Mesenteric fat pad (tissue), 1 donor: Measurements from ENCODE around the gene PANX3. TPM values are rescaled to one million over a fixed set of nuclear protein-coding genes. Genes with fewer than 3 reads are reported as not detected.

ENCODE experiments used
- DNase-seq: peaks from one replicate; pipeline ENCODE4 v3.0.0-alpha.2; 2020; ENCODE audit warnings: low spot score
- total RNA-seq: library from RNA; stranded (reverse); fragmentation: NEBNext Ultra II Directional; extraction: Animal tissue kit (Norgen Biotek cat#: 25700); gene quantifications from one replicate; pipeline ENCODE4 v1.2.1, GENCODE V29; 2021
- donor health status: DM: yes; HTN: yes; CAD: no.

Gene PANX3
- total RNA-seq, 1 donor from 2014 or later = not detected

DNA sequence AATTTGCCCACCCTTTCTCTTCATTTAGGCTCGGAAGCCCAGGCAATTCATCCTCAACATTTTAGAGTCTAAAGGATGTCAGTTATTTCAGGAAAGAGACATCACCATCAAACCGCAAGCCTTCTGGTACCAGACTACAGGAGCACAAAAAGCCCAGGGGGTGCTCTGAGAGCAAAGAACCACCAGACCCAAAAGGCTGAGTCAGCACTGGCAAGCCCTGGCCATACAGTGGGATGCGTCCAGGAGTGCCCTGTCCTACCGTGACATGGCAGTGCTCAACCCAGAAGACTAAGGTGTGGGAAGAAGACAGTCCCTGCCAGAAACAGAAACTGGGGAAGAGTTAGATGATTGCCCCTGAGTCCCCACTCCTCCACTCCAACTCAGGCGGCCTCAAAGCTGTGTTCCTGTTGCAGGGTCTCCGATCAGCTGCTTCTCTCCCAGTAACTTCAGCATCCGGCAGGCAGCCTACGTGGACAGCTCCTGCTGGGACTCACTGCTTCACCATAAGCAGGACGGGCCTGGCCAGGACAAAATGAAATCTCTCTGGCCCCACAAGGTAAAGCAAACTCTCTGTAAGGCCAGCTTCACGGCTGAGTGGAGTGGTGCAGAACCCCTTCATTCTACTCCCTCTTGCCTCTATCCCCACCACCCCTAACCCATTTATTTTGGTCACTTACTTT, 1.5 kb downstream of the PANX3 start:
- DNase-seq = no peak

DNA sequence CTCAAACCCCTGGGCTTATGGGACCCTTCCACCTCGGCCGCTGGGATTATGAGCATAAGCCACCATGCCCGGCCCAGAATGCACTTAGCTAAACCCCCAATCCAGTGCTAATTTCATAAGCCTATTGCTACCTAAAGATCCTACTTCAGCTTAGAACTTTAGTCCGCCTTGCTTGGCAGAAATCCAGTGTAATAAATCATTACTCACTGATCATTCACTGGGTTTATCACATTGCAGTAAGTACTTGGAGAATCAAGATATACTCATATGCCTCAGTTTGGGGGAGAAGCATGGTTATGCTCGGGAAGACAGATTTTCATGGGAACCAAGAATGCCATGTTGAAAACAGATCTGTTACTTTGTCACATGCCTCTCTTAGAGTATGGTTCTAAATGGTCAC, 7.6 kb downstream of the PANX3 start:
- no peak for DNase-seq

DNA sequence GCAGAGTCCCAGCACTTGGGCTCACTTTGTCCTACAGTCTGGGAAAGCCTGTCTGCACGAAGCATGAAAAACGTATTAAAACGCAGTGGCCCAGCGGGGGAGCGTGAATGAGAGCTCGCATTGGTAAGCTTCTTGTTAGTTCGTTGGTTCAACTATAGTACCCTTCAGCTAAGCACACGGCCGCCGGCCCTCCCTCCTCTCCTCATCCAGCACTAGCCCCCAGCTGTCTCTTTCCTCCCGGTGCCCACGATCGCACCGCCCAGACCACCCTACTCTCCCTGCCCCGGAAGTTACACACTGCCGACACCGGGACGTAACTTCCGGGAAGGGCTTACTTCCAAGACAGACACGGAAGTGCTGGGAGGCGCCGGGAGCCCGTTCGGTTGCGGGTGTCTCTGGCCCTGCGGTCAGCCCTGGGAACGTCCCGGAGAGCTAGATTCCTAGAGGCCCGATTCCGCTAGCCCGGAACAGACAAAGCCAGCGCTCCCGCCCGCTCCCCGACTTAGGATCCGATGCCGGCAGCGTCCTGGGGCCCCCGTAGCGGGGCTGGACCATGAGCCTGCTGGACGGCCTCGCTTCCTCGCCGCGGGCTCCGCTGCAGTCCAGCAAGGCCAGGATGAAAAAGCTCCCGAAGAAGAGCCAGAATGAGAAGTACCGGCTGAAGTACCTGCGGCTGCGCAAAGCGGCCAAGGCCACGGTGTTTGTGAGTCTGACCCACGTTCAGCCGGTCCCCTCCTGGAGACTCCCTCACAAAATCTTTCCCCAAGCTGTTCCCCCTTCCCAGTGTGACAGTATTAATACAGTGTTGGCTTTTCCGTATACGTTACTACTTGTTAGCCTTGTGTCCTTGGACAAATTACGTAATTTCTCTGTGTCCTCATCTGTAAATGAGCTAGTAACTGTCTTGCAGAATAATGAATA, 11.6 kb downstream of the PANX3 start, which contains the start of gene TBRG1:
TBRG1 (plus strand) TSS at position 334 of the 921 bp plus-strand sequence; CDS start at position 554, 220 bp downstream.
- peak; percentile 94 for DNase-seq

DNA sequence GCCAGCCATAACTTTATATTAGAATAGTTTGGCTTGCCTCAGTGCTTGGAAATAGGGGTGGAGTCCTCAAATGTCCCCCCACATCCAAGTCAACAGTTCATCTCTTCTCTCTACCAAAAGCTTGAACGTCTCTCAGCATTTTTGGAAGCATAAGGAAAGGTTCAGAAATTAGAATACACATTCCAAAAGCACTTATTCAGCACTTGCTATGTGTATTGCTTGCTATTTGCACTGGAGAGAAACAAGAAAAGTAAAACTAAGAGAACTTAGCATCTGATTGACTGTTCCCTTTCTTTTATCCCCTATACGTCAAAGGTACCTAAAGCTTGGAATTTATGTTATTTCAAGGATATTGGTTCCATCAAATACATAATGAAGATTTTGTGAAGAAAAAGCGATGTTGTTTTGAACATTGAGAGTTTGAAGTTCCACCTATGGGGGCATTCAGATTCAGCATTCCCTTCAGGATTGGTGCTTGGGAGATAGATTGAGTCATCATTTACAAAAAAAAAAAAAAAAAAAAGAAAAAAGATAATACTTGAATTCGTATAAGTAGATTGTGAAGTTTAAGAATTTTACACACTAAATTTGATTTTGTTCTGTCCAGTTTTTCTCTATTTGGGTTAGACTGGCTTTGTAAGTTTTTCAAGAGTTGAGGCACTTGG, 12.8 kb downstream of the PANX3 start:
- no peak for DNase-seq

DNA sequence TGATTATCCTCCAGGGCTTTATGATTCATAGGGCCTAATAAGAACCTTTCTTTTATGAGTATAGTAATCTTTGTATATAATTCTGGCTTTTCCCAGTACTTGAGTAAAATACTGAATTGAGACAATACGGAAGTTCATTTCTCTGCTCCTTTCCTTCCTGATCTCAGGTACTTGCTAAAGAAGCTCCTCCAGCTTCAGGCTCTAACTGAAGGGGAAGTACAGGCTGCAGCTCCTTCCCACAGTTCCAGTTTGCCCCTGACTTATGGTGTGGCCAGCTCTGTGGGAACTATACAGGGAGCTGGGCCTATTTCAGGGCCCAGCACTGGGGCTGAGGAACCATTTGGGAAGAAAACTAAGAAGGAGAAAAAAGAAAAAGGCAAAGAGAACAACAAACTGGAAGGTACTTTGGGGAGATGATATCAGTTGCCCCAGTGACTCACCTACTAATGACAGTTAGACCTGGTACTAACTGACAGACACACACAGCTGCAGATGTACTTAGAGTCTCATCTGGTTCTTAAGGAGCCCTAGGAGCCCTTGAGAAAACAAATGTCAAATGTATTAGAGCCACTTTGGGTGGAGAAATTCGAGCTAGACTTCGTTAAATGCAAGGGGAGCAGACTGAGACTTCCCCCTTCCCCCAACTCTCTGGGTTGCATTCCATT, 14.4 kb downstream of the PANX3 start:
- DNase-seq = no peak

DNA sequence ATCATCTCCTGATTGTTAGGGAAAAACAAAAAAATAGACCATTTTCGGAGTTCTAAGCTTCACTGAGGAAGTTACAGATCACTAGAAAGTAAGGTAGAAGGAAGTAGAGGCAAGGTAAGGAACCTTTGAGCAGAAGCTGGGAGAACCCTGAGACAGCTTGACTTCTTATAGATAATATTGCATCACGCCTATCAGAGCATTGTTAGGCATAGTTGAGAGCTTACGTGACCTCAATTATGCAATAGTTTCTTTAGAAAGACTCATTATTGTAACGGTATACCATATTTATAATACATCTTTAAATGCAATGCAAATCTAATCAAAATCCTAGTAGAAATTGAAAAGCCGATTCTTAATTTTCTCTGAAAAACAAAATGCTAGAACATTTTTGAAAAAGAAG, 16.3 kb downstream of the PANX3 start:
- DNase-seq = no peak

DNA sequence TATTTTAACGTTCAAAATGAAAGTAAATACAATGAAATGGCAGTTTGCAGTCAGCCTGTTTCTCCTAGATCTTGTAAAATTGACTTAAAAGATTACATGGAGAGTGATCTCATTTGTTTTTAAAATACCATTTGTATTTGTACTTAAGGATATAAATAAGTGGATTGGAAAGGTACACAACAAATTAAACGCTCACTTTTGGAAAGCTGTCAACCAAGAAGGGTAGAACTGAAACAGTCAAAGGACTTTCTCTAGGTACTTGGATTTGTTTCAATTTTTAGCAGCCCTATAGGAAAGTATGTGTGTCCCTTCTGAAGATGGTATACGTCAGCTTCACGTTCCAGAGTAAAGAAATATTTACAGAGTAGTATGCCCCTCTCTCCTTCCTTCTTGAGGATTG, 18.7 kb downstream of the PANX3 start:
- no peak for DNase-seq

DNA sequence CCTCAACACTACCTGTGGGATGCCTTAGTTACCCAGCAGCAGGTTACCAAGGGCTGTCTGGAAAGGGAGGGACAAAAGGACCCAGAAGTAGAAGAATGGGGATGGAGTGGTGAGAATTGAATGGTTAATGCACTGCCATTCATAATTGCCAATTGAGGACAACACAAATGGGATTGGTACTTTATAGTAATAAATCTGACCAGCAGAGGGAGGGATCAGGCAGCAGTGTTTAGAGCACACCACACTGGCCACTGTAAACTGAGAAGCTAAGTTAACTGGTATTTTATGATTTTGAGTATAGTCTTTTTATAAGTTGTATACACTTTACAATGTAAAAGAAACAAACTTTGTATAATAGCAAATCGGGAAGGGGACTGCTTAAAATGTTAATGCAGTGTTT, 22.1 kb downstream of the PANX3 start:
- no peak for DNase-seq

DNA sequence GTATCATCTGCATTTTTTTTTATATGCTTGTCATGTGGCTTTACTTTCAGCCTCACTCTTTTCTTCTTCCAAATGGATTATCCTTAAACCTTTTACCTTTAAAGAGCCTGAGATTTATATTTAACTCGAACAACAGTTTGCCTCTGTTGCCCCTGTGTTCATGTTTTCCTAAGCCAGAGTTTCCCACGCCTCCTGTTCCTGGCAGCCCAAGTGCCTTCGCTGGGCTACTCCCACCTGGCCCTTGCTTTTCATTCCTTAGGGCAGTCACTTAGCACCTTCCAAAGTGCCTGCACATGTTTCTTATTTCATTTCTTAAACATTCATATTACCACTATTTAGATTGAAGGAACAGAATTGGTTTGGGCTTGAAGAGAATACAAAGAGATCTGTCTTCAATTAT, 24.7 kb downstream of the PANX3 start:
- no peak for DNase-seq

DNA sequence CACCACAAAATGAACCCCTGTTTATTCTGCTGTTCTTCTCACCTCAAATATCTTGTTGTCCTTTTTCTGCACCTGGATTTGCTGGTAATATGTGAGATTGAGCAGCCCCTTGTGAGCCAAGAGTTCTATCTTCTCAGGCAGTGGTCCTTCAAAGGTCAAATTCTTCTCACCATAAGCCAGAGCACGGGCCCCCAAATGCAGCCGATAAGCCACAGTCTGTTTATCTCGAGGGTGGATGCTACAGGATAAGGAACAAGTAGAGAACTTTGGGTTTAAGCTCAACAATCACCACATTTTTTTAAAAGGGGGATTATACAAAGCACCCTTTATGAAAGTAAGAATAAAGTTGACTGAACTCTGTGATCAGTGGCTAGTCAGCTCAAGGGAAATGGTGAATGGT, 27.3 kb downstream of the PANX3 start:
- no peak for DNase-seq

DNA sequence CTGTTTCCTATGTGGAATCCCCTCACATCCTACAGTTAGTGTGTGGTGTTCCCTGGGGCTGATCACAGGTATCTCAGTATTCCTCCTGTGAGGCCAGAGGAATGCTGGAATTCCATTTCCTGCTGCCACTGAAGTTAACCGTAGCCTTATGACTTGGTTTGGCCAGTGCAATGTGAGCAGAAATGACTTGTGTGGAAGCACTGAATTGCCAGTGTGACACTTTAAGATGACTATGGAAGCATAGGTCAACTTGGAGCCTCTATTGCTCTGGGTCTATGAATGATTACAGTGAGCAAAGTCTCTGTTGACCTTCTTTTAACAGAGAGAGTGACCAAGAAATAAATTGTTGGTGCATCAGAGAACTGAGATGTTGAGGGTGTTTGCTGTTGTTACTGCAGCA, 28.0 kb downstream of the PANX3 start:
- no peak for DNase-seq

DNA sequence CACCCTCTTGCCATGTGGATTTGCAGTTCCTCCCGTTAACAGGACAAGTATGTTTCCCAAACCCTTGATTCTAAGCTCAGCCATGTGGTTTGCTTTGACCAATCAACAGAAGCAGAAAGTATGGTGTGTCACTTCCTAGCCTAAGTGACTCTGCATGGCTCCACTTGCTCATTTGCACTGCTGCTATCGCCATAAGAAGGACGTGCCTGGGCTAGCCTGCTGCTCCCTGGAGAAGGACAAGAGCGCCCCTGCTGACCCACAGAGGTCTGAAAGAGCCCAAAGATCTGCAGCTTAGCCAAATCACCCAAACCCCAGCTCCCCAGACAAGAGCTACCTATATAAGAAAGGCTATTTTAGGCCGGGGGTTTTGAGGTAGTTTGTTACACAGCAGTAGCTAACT, 29.4 kb downstream of the PANX3 start:
- DNase-seq = no peak

DNA sequence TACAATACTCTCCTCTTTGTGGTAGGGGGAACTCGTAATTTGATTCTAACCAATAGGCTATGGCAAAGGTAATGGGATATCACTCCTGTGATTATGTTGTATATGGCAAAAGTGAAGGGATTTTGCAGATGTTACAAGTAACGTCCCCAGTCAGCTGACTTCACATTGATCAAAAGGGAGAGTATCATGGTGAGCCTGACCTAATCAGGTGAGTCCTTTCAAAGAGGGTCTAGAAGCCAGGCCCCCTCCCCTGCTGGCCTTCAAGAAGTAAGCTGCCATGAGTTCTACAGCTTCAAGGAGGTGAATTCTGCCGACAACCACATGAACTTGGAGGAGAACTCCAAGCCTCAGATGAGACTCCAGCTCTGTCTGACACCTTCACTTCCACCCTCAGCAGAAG, 31.4 kb downstream of the PANX3 start:
- no peak for DNase-seq

DNA sequence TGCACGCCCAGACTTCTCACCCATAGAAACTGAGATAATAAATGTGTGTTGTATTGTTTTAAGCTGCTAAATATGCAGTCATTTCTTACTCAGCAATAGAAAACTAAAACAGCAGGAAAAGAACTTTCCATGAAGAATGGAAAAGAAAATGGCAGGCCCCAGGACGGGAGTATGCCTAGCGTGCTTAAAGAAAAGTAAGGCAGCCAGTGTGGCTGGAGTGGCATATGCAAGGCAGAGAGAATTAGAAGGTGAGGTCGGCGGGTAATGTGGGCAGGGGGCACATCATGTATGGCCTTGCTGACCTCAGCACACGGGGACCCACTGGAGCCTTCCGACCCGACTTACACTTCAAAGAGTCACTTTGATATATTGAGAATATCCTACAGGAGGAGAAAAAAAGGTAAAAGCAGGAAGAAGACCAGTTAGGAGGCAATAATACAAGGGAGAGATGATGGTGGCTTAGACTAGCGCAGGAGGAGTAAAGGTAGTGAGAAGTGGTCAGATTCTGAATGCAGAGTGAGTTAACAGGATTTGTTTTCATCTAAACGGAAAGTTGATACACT, 31.9 kb downstream of the PANX3 start:
- DNase-seq = no peak

DNA sequence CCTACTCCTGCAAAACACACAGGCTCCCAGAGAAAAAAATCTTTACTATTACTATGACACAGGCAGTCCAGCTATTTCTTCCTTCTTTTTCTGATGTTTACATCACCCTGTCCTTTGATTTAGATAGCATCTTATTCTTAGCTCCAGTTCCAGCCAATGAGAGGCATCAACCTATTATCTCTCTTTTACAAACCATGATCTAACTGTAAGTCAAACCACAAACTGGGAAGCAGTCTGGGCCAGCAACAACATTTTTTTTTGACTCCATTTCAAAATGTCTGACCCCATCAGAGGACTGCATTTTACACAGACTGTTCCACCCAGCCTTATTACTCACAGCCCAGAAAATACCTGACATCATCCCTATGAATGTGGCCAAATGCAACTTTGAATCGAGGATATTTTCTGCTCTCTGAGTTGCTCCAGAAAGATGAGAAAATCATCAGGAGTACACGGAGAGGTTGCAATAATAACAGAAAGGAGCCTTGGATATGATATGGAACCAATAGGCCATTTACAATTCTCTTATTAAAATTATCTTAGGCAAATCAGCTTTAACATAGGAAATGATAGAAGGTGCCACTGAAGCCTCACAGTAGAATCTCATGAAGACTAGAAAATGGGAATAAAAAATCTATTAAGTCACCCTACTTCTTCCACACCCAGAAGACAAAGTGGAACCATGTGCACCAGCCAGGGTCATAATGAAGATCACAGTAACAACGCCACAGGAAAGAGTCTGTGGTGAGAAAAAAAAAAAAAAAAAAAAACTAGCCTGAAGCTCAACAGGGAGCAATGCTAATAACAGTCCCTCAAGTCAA, 32.6 kb downstream of the PANX3 start:
- DNase-seq = no peak

DNA sequence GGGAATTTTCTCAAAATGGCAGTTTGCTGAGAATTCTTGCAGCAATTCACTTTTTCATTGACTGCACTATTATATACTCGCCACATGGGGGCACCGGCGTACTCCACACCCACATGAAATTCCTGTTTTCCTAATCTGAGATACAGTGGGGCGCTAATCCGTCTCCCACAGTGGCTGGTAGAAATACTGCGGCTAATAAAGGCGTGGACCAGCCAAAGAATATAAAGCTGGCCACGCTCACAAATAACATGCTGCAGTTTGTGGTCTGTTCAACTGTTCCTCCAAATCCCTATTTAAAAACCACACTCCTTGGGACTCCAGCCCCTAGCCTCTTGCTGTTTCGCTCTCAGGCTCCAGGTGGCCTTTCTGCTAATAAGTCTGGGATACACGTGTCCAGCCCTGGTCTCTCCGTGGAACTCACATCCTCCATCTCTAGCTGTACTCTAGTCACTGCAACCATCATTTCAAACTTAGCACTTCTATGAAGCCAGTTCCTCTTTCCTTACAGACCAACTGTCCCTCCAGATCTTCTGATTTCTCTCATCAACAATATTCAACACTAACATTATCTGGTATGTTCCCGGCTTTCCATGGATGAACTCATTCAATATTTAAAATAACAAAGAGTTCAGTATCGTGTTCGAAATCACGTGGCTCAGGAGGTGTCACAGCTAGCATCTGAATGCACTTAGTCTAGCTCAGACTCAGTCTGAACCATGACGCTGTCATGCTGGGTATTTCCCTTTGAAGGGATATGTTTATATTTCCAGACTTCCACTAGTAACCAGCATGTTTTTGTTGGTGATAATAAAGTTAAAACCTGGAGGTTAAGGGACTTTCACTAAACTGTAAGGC, 33.4 kb downstream of the PANX3 start:
- DNase-seq = no peak

DNA sequence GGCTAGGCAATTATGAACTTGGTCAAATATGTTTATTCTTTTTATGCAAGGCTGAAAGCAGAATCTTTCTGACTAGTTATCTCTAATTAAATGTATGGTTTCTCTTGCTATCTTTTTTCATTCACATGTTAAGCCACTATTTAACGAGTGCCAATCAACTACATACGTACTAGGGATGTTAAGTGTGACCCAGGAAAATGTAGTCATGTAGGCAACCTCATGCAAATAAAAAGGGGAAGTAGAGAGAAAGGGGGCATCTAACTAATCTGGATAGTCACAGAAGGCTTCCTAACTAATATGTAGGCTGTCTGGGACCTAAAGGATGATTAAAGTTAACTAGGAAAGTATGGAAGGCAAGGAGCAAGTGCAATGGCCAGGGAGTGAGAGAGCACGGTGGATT, 34.9 kb downstream of the PANX3 start:
- no peak for DNase-seq

DNA sequence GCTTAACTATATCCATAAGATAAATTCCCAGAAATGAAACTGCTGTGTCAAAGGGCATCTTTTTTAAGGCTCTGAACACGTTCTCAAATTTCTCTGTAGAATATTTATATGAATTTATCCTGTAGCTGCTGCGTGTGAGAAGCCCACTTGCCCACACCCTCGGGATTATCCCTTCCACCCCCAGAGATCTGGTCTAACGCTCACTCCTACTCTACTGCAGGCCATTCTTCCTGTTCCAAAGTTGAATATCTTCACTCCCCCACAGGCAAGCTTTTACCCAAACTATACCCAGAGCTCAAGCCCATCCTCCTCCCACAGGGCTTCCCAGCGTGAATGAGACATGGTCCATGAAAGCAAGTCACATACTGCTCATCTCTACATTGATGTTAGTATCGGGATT, 37.4 kb downstream of the PANX3 start:
- DNase-seq = no peak
